GM23338 (cell line): Measurements from ENCODE around the gene GRIK2.

Experiments
- CREB1 ChIP-seq: fragments of 250-450 bp; sonication (Bioruptor Pico); IDR thresholded peaks from 2 replicates; pipeline ENCODE4 v1.5.0; 2020; ENCODE audit warnings: low read depth, mild to moderate bottlenecking, moderate library complexity
- CTCF ChIP-seq, 2 experiments: fragments of 200-600 bp in 1 of 2; sonication (generic) in 1 of 2; conservative IDR thresholded peaks; 2 replicates each; pipeline versions ENCODE4 v1.5.1 to v1.6.1; 2016 to 2017; ENCODE audit warnings: antibody characterized with exemption in 2 of 2, low read depth in 2 of 2, mild to moderate bottlenecking in 2 of 2, moderate library complexity in 1 of 2
- ETS1 ChIP-seq: IDR thresholded peaks from 2 replicates; pipeline ENCODE4 v1.6.1; 2016; ENCODE audit warnings: antibody characterized with exemption
- EZH2 ChIP-seq: fragments of 200-600 bp; sonication (generic); IDR thresholded peaks from one replicate; pipeline ENCODE4 v1.8.0; 2017; ENCODE audit warnings: antibody characterized with exemption, mild to moderate bottlenecking, low read depth; ENCODE audit not compliant: unreplicated experiment
- EZH2phosphoT487 ChIP-seq: fragments of 200-600 bp; sonication (generic); IDR thresholded peaks from one replicate; pipeline ENCODE4 v1.8.1; 2018; ENCODE audit warnings: antibody characterized with exemption; ENCODE audit not compliant: unreplicated experiment
- JUNB ChIP-seq: IDR thresholded peaks from one replicate; pipeline ENCODE4 v1.6.1; 2016; ENCODE audit warnings: antibody characterized with exemption; ENCODE audit not compliant: unreplicated experiment
- POLR2AphosphoS5 ChIP-seq: IDR thresholded peaks from 2 replicates; pipeline ENCODE4 v1.6.1; 2016; ENCODE audit warnings: antibody characterized with exemption, low read depth
- REST ChIP-seq: IDR thresholded peaks from one replicate; pipeline ENCODE4 v1.6.1; 2018; ENCODE audit warnings: antibody characterized with exemption; ENCODE audit not compliant: unreplicated experiment
- STAT1 ChIP-seq: IDR thresholded peaks from one replicate; pipeline ENCODE4 v1.6.1; 2016; ENCODE audit warnings: antibody characterized with exemption; ENCODE audit not compliant: unreplicated experiment
- ZNF462 ChIP-seq: fragments of 250-450 bp; sonication (Bioruptor Pico); IDR thresholded peaks from 2 replicates; pipeline ENCODE4 v1.5.0; 2020; ENCODE audit warnings: mild to moderate bottlenecking, moderate library complexity

GRCh38 chr6:101994521-101994920, 601.0 kb downstream of the GRIK2 start:
- TF ChIP-seq EZH2 (no peak), CTCF (conservative IDR thresholded peaks at IDR 0.05; ENCODE audit: low read depth in 2 of 2) (no peak), POLR2AphosphoS5 (no peak), JUNB (no peak), EZH2phosphoT487 (no peak), CREB1 (CRISPR knock-in tag) (no peak), STAT1 (no peak), REST (no peak), ZNF462 (CRISPR knock-in tag) (no peak), ETS1 (no peak)
